HS-5 (cell line): ENCODE measurements around the gene TRPM2.
"Not testable (repeated sequence)": the region's sequence is repeated elsewhere in the genome, so short reads cannot be mapped to it uniquely, and the experiment has no call there.

Source experiments
- DNase-seq: peaks from one replicate; pipeline ENCODE4 v3.0.0-alpha.2; 2012; ENCODE audit warnings: low read depth

Gene TRPM2

DNA sequence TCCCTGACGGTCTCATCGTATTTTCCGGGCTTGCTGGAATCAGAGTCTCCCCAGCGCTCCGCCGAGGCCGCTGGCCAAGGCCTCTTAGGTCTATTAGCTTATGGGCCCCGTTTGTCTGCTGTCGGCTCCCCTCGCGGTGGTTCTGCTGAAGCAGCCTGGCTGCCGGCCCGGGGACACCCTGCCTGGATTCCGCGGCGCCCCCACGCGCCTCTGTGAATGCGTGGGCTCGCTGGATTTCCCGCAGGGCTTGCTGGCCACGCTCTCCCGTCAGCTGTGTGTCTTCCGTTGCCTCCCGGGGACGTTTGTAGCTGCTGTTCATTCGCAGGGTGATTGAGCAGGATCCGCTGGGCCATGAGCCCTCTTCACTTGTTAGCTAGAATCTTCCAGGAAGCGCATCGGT is 110.3 kb downstream of the TRPM2 start:
- no peak for DNase-seq

DNA sequence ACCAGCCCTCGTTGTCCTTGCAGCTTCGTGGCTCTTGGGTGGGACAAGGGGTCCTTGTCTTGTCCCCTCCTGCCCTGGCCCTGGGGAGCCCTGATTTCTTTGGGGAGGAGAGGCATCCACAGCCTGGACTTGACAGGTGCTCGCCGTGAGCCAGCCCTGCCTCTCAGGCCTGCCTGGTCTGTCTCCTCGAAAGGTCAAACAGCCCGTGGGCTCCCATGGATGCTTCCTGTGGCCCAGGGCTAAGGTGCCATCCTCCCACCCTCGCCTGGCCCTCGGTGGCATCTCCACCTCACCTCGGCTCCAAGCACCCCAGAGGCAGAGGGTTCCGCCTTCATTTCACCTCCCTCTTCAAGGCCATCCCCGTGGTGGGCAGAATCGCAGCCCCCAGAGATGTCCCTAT is 110.9 kb downstream of the TRPM2 start:
- no peak for DNase-seq

DNA sequence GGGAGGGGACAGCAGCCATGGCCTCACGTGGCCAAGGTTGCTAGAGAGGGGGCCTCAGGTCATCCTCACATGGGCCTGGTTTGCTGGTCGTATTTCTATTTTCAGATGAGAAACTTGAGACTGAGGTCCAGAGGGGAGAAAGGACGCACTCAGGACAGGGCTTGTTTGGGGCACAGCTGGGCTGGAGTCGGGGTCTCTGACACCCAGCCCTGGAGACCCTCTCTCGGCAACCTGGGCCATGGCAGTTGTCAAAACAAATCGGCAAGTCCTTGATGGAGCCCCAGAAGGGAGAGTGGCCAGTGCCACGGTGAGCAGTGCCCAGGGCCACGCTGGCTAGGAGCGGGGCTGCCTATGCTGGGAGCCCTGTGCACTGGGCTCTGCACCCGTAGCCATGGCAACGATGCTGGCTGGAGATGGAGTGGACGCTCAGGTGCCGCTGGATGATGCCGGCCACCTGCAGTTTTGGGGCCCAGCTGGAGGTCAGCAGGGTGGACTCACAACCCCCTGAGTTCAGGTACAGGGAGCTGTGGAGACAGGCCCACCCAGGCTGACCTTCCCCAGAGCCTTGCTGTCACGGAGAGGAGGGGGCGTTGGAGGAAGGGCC is 113.0 kb downstream of the TRPM2 start:
- DNase-seq = no peak

DNA sequence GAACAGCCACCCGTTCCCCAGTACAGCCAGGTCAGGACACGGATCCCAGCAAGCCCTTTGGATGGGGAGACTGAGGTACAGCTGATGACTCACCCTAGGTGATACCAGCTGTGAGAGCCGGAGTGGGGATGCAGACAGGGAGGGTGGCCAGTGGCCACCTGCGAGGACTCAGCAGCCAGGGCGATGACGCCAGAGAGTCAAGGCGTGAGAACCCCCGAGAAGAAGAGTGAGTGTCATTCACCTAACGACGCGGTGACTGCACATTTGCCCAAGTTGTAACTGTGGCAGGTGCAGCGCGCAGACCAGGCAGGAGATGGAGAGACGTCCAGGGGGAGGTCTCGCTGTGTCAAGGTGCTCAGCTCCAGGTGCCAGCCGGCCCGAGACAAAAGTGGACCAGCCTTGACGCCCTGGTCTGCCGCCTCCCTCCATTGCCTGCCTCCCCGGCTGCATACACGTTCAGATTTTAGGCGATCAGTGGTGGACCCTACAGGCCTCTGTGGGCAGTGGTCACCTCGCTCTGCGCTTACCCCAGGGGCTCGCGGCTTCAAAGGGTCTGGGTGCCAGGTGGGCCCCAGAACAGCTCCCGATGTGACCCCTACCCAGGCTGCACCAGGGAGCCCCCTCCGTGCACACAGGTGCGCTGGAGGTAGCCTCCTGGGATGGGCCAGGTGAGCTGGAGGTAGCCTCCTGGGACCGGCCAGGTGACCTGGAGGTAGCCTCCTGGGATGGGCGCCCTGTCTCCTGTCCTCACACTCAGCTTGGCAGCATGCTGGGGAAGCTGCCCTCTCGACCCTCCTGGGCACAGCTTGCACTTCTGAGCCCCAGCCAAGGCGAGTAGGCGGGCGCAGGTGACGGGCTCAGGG is 113.8 kb downstream of the TRPM2 start:
- DNase-seq = no peak

DNA sequence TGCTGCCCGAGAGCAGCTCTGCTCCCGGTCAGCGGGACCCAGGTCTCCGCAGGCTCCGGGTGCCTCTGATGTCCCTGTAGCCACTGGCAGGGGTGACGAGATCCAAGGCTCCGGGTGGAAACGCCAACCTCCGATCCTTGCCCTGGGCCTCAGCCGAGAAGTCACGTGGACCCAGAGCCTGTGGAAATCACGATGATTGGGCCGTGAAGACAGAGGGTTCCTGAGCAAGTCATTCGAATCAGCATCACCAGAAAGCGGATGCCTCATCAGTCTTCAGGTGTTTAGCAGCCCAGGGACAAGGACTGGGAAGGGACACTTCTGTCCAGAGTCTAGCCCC is 114.4 kb downstream of the TRPM2 start:
- no peak for DNase-seq

DNA sequence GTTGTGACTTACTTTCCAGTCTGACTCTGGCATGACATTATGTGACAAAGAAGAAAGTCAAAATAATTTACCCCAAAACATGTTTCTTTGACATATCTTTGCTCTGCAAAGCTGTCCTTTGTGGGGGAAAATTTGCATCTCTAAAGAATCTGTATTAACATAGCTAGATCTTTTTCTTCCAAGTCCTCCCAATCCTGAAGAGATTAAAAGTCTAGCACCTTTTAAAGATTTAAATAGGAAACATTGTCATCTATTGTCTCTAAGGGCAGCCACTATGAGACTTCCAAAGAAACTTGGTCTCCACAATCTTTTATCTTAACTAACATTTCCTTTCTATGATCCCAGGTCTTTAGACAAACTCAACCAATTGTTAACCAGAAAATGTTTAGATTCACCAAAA is 117.9 kb downstream of the TRPM2 start:
- DNase-seq = no peak

DNA sequence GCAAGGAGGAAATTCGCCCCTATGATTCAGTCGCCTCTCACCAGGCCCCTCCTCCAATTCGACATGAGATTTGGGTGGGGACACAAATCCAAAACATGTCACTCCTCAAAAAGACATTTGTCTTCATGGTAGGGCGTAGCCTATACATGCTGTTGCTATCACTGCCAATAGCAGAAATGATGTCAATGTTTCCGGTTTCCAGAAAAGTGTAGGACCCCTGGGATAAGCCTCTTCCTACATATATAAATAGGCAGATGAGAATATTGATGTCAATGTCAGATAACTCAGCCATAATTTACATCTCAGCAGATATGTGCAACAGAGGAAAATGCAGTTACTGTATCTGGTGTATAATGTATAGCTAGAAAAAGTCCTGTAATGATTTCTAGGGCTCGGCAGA is 118.6 kb downstream of the TRPM2 start:
- DNase-seq = no peak

DNA sequence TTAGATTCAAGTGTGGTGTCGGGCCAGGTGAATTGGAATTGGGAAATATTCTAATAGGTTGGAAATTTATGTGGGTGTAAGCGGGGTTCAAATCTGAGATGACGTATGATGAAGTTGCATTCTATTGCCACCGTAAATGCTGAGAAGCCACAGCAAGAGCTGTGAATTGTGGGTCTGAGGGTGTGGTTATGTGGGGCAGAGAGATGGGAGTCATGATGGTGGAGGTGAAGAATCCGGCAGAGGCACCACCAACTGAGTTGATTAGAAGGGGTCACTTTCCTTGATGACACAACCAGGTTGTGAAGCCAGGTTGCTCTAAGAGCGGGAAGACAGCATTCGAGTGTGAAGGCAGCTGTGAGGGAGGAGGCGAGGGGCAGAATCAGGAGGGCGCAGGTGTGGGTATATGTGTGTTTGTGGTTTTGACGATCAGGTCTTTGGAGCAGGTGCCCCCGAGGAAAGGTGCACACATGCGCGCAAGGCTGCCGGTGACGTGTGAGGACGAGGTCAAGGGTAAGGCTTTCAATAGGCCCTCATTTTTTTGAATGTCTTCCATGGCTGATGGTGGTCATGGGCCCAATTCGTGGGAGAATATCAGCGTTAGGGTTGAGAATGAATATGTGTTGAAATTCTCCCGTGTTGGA is 120.6 kb downstream of the TRPM2 start:
- DNase-seq = no peak

DNA sequence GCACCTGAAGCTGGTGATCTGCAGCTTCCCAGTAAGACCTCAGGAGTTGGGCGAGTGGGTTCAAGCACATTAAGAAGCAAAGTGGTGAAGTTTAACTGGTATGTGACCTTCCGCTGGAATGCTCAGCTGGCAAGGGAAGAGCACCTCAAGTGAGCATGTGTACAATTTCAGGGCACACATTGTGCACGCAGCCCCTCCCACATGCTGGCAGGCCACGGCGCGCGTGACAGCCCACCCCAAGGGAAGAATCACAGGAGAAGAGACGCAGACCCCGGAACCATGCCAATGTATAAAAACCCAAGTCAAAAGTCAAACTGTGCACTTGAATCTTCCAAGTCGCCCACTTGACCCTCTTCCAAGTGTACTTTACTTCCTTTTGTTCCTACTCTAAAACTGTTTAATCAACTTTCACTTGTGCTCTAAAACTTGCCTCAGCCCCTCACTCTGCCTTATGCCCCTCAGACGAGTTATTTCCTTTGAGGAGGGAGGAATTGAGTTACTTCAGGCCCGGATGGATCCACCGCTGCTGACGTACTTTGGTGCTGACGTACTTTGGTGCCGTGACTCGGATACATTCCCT is 121.9 kb downstream of the TRPM2 start:
- DNase-seq = no peak

DNA sequence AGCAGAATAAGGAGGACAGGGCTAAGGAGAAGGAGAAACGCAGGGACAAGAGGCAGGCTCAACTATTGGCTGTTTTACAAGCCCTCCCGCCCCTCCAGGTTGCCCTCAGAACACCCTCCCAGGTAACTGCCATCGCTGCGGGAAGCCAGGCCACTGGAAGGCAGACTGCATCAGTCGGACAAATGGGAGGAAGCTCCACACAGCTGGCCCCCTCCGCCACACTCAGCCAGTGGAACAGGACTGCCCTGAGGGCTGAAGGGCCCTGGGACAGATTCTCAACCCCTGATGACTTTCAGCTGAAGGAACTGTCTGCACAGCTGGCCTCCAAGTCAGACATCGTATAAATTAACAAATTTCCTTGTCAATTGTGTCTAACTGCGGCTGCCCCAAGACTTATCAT is 123.7 kb downstream of the TRPM2 start:
- DNase-seq = no peak

DNA sequence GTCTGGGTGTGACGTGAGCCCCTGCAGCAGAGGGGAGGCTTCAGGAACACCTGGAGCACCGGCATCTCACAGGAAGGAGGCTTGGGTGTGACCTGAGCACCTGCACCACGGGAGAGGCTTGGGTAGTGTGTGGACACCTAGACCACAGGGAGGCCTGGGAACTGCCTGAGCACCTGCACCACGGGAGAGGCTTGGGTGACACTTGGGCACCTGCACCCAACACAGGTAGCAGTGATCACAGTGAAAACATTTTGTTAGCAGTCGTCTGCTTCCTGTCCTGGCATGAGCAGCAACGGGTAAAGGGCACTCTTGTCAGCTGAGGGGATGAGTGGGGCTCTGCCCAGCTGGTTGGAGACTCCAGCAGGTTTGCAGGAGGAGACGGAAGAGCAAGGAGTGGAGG is 124.3 kb downstream of the TRPM2 start:
- no peak for DNase-seq

DNA sequence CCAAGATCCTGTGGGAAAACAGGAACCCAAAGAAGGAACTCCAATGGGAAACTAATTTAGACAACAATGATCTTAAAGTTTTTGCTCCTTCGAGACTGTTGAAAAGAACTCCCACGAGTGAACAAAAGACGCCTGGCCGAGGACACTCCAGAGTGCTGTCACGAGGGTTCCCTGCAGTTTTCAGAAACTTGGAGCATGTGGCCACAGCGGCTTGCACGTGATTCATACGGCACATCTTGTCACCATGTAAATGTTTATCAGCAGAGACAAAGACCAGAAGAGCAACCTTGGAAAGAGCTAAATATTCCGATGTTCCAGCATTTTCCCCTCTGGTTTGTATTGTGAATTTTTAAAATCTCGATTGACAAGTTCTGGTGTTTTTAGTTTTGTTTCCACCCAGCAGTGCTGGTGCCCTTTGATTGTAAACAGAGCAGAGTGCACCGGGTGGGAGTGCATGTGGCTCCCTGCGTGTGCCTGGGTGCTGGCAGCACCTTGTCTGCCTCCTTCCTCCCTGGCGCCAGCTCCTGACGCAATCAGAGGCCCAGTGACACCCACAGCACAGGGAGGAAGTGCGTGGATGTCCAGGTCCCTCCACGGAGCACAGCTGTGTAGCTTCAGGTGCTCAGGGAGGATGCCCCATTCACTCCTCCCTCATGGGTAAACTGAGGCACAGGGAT is 124.8 kb downstream of the TRPM2 start:
- DNase-seq = no peak

DNA sequence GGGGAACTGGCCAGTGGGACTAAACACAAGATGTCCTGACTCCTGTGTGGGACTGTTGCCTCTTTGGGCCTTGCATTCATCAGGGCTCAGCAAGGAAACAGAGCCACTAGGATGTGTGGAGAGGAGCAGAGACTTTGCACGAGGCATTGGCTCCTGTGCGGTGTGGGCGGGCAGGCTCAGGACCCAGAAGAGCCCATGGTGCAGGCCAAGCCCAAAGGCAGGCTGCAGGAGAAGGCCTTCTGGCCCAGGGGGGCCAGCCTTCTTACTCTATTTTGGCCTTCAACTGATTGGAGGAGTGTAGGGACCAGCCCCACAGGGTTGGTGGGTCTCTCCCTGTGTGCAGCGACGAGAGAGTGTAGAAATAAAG is 125.4 kb downstream of the TRPM2 start:
- DNase-seq = no peak

DNA sequence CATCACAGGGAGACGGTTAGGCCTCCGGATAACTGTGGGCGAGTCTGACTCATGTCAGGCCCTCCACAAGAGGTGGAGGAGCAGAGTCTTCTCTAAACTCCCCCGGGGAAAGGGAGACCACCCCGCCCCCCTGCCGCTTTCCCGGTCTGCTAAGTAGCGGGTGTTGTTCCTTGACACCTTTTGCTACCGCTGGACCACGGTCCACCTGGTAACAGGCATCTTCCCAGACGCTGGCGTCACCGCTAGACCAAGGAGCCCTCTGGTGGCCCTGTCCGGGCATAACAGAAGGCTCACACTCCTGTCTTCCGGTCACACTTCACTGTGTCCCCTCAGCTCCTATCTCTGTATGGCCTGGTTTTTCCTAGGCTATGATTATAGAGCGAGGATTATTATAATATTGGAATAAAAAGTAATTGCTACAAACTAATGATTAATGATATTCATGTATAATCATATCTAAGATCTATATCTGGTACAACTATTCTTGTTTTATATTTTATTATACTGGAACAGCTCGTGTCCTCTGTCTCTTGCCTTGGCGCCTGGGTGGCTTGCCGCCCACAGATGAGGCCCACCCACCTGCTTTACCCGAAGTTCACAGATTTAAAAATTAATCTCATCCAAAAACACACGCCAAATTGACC is 126.3 kb downstream of the TRPM2 start:
- DNase-seq = not testable (repeated sequence)

DNA sequence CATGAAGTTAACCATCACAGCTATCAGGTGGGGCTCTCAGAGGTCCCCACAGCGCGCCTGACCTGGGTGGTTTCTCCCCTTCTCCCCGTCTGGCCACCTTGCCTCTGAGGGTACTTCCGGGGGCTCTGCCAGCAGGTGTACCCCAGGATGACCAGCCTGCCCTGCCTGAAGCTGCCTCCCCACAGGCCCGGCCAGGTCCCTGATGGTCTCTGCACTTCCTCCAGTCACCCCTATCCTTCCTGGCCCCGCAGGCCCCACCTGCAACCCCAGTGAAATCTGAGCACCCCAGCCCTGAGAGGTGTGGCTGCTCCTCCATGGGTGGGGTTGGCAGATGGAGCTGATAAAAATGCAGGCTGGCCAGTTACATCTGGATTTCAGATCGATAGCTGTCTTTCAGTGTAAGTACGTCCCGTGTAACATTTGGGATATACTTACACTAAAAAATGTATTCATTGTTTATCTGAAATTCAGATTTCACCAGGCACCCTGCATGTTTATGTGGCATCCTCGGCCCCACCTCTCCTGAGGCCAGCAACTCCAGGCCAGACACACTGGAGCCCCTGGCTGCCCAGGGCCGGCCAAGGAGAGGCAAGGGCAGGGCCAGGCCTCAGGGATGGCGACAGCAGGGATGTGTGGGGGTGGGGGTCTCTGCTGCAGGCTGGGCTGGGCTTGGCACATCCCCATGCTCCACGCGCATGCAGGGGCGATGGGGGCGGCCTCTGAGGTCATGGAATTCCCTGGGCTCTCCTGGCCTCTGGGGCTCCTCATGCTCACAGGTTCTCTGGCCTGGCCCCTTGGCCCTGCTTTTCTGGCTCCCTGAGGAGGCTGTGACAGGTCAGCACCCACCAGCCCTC is 127.0 kb downstream of the TRPM2 start:
- no peak for DNase-seq

DNA sequence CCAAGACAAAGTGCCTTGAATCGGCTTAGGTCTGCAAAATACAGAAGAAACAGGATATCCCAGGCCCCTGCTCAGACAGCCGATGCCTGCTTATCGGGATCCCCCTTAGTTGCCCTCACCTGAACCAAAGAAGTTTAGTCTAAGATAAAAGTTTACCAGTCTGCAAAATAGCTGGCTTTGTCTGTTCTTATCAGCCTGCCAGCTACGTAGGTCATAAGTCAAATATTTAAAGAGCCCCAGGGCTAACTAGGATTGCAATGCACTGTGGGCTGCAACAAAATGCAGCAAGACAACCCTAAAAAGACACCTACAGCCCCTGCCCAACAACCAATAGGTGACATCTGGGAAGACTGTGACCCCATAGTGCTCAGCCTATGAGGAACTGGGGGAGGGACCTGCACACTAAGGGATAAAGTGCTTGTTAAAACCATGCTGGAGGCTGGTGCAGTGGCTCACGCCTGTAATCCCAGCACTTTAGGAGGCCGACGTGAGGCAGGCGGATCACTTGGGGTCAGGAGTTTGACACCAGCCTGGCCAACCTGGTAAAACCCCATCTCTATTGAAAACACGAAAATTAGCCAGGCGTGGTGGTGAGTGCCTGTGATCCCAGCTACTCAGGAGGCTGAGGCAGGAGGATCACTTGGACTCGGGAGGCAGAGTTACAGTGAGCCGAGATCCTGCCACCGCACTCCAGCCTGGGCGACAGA is 129.3 kb downstream of the TRPM2 start:
- DNase-seq = no peak

DNA sequence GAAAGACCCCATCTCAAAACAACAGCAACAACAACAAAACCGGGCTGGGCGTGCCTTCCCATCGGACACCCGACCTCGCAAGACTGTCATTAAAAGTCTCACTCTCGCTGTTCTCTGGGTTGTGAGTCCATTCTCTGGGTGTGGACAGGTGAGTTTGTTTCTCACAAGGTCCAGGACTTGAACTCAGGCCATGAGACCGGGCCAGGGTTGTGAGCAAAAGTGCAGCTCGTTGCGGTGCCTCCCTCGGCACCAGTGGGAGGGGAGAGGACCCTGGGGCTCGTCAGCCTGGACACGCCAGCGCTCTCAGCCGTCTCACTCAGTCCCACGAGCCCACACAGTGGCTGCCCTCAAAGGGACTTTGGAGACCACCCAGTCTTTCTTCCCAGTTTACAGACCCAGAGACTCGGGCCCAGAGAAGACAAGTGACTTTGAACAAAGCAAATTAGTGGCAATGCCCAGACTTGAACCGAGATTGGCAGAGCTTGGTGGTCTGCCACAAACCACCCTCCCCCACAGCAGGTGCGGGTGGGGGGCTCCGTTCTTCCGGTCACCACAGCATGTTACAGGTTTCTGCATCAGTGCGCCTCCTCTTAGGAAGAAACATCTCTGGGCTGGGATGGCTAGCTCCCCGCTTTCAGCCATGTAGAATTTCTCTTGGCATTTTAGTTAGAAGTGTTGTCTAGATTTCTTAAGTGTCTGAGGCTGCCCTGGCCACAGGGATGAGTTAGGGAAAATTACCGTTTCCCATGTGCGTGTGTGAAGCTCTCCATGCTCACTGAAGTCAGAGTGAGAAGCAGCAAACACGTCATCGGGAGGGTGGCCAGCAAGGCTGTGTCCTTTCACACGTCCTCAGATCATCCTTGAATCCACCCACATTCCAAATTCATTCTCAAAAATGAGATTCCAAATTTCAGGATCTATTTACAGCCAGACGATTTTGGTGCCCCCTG is 130.1 kb downstream of the TRPM2 start:
- no peak for DNase-seq

DNA sequence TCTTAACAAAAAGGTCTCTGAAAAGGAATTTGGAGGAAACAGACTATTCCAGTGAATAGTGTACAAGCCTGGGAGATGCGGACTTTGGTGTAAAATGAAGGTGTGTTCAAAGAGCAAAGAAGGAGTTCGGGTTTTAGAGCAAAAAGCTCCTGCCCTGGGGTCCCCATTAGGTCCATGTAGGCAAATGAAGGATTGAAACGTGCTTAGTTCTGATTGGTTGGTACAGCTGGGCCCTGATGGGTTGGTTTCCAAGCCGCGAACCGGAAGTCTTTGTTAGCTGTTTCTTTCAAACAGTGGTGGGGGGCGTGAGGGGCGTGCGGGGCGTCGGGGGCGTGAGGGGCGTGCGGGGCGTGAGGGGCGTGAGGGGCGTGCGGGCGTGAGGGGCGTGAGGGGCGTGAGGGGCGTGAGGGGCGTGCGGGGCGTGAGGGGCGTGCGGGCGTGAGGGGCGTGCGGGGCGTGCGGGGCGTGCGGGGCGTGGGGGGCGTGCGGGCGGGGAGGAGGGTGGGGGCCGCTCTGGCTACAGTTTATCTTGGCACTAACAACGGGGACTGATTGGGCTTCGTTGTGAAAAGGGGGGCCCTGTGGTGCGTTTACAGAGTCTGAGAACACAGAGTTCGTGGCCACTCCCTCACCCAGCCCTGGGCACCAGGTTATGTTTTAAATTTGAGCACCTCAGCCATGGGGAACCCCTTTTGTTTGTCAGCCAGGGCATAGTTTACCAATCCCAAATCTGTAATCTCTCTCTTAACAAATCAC is 131.3 kb downstream of the TRPM2 start:
- DNase-seq = no peak
